ENCODE measurements around the gene LYSMD1.

The LYSMD1 gene

DNA sequence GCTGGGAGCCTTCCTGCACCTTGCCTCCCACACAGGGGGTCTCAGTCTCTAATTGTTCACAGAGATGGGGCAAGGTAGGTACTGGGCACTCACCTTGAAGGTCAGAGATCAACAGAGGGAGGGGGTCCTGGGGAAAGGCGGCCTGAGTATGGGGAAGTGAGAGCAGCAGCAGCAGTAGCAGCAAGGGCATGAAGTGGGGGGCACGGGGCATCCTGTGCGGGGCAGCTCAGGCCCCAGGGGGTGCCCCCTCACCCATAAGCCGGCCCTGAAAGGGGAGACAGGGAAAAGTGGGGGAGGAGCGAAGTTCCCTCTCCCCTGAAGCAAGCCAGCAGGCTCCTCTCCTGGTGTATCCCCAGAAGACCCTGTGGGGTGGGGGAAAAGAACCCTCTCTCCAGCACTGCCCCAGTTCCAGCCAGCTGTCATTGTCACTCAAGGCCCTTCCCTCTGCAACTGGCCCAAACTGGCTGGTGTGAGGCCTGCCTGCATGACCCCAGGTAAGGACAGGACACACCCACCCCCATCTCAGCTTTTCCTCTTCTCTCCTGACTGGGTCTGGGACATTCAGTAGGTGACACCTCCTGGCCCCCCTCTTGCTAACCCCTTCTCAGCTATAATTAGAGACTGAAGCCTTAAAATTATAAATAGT is 23.2 kb downstream of the LYSMD1 start:
- no peak for DNase-seq (ENCODE audit: low read depth, low spot score)

DNA sequence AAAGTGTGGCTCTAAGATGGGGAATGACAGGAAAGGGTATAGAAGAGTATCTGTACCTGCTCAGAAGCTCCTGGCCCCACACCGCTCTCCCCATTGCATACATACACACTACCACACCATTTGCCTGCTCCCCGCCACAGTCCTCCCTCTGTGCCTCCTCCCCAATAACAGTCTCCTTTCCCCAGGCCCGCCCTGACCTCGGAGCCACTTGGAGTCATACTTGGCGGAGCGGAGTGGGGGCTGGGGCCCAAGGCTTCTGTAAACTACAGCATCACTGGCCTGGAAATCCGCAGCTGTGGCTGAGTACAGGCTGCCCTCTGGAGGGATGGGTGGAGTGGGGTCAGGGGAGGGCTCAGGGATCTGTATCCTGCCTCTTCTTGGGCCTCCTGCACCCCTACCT is 27.9 kb downstream of the LYSMD1 start:
- no peak for DNase-seq (ENCODE audit: low read depth, low spot score)

DNA sequence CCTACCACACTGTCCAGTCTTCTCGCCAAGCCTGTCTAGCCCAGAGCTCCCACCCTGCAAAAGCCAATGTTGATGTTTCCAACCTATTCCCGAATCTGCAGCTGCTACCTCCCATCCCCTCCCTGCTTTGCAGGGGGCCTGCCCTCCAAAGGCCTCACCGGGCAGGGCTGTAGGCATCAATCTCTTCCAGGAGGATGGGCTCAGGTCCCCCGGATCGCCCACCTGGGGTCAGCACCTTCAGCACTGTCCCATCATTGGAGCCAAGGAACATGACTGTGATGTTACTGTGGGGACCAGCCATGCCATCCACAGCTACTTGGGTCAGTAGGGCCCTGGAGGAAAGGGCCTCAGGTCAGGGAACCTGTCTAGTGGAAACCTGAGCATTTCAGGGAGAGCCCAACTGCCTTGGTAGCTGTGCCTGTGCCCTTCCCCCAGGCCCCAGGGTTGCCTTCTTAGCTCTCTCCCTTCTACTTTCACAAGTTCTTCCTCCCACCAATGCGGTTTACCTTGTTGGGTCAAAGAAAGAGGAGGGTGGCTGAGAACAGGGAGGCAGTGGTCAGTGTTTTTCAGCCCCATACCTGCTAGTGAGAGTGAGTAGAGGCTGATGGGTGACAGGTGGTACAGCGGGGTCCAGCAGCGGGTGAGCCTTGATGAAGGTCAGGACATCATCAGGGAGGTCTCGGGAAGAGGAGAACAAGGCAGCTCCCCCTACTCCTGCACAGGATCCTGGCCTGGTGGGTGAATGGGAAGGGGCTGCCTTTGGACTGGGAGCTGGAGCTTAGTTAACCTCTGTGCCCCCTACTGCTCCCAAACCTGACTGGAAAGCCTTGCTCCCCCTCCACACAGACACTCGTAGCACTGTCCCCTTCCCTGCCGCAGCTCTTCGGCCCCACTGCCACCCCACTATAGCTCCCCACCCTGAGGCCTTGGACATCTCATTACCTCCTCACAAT is 30.0 kb downstream of the LYSMD1 start:
- DNase-seq (ENCODE audit: low read depth, low spot score): no peak

DNA sequence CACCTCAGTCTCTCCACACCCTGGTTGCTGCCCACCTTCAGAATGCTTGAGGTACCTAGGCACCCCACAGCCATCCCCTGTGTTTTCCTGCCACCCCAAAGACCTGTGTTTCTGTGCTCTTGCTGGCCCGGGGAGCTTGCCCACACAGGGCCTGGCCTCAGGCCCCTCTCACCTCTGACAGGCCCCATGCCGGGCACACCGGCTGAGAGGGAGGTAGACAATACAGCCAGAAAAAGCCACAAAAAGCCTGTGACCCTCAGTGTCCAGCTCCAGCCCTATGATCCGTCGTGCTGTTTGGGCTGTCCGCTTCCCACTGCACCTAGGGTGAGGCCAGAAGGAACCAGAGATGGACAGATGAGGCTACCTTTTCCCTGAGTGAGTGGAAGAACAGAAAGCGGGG is 30.7 kb downstream of the LYSMD1 start:
- no peak for DNase-seq (ENCODE audit: low read depth, low spot score)

DNA sequence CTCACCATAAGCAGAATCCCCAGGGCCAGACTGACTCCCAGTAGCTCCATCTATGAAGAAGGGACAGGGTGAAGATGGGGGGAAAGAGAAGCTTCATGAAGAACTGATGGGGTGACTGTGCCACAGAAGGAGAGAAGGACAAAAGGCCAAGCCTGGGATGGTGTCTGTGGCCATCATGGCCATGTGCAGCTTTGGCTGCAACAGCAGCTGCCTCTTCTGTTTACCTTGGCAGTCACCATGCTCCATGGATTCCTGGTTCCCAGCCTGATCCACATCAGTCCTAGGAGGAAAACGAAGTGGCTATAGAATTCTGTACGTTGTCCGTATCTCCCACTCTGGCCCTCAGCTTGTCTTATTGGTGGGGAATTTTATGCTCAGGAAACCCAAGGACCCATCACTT is 31.3 kb downstream of the LYSMD1 start:
- no peak for DNase-seq (ENCODE audit: low read depth, low spot score)

DNA sequence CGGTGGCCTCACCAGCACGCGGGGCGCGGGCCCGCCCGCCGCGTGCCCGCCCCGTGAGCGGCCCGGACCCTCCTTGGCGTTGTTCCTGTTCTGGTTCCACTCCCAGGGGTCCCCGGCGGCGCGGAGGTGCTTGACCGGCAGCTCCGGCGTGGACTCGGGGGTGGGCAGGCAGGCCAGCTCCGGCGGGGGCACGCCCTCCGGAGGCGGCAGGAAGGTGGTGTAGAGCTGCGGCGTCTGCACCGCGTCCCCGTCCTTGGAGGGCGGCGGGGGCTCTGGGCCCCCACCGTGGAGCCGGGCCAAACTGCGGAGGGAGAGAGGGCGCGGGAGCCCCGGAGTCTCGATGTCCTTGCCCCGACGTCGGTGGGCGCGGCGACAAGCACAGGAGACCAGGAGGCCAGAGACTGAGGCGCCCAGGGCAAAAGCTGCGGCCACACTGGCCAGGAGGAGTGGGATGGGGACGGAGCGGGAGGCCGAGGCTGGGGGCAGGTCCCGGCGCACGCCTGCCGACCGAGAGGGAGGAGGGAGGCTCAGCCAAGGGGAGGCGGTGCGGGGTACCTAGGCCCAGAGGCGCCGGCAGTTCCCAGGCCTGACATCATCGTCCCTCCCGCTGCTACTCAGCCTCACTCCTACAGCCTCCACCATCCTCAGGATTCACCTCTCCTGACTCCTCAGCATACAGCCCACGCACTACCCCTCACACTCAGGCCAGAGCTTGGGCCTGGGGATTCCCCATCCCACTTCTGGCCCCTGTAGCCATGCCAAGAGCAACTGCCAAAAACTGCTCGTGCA is 32.5 kb downstream of the LYSMD1 start:
- DNase-seq (ENCODE audit: low read depth, low spot score): no peak

DNA sequence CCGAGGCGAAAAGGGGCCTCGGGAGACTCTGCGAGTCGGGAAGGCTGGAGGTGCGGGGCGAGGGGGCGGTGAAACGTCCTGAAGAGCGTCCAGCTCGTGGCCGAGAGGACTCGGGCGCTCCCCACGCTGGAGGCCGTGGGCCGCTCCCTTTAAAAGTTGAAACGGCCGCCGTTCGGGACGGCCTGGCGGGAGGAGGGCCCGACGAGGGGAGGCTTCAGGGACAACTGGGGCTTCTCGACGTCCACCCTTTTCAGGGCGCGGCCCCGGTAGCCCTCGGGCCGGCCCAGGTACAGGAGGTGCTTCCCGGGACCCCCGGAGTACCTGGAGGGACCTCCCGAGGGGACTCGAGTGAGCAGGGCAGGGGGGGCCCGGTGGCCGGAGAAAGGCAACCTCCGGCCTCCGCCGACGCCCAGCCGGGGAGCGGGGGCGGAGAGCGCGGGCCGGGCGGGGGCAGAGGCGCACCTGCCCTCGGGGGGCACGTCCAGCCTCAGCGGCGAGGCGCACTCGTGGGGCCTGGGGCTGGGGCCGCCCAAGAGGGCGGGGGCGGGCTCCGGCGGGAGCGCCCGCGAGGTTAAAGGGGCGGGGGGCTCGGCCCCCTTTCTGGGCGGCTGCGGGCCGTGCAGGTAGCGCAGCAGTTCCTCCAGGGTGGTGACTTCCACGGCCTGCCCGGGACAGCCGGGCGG is 33.2 kb downstream of the LYSMD1 start:
- DNase-seq (ENCODE audit: low read depth, low spot score): no peak

DNA sequence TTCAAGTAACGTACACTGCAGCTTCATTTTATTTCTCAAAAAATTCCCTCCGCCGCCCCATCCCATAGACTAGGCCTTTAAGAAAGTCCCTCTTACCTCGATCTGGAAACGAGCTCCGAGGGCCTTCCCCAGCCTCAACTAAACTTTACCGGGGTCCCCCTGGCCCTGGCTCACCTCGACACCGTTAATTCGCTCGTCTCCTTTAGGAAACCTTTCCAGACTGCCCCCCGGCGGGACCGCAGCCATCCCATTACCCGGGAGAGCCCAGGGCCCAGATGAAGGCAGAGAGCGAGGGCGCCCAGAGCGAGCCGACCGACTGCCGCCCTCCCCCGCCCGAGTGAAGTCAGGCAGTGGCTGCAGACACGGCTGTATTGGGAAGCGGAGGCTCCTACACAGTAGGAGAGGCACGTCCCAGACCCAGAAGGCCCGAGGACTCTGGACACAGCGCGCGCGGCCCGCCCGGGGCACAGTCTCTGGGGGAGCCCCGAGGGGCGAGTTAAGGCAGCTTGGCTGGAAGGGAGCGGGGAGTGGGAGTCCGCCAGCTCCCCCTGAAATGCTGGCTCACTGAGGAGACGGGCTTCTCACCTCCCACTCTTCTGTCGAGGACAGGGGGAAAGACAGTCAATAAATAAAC is 33.9 kb downstream of the LYSMD1 start:
- DNase-seq (ENCODE audit: low read depth, low spot score): no peak

DNA sequence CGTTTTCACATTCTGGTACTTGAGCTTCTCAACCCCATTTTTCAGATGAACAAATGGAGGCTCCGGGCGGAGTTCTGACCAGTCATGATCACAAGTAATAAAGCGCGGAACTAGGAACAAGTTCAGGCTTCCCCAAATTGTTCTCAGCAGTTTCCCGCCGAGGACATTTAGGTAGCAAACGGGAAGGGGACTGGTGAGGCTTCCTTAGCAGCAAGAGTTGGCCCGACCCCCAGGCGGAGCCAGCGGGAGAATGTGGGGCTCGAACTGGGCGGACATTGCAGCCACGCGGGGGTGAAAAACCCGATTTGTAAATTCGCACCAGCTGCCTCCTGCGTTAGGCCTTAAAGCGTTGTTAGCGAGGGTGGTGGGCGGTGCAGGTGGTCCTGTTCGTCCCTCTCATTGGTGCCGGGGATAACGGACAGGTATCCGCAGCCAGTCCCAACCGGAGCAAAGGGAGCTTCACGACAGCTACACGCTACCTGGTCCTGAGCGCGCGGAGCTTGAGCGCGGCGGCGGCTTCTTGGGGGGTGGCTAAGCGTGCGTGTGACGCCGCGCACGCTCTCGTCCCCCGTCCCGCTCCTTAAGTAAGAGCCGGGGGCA is 34.6 kb downstream of the LYSMD1 start:
- peak; percentile 63 for DNase-seq (ENCODE audit: low read depth, low spot score)

DNA sequence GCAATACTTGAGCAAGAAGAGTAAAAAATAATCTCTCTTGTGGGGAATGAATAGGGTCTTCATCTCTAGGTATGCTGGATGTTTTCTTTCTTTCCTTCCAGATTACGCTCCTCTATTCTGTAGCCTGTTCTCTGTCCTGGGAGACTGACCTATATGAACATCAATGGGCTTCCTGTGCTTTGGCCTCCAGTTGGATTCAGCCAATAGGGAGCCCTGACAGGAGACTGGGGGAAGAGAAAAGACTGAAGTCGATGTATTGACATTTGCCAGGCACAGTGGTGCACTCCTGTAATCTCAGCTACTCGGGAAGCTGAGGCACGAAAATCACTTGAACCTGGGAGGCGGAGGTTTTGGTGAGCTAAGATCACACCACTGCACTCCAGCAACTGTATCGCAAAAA is 36.9 kb downstream of the LYSMD1 start:
- no peak for DNase-seq (ENCODE audit: low read depth, low spot score)

DNA sequence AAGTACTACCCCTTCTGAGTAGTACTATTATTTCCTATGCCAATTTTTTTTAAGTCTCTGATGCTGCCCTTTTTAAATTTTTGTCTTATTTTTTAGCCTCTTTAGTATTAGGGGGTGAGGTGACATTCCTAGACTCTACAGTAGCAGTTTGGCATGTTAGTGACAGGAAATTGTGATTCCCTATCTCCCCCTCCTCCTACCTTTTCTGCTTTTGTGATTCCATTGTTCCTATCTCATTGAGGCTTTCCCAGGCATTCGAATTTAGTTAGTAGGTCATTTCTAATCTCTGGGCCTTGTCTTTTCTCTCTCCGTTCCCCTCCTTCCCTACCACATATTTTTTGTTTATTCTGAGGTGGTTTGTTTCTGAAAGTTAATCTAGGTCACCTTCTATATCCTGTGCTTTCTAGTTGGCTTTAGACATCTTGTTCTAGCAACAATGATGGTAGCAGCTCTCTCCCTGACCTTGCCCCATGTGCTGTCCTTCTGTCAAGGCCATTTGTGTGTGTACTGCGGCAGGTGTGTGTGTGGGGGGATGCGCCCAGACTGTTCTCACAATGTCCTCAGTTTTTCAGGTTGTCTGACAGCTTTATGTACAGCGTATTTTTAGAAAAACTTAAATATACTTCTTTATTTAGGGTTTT is 40.8 kb downstream of the LYSMD1 start:
- no peak for DNase-seq (ENCODE audit: low read depth, low spot score)

DNA sequence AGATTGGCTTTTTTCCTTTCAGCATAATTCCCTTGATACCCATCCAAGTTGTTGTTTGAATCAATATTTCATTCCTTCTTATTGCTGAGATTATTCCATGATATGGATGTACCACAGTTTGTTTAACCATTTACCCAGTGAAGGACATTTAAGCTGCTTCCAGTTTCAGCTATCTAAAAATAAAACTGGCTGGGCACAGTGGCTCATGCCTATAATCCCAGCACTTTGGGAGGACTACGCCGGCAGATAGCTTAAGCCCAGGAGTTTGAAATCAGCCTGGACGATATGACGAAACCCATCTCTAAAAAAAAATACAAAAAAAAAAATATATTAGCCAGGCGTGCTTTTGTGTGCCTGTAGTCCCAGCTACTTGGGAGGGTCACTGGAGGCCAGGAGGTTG is 51.8 kb downstream of the LYSMD1 start:
- no peak for DNase-seq (ENCODE audit: low read depth, low spot score)

Measured in brain pericyte (primary cell).